Fibroblast of lung (primary cell): Measurements from ENCODE around the gene PIK3R1. TPM values are rescaled to one million over a fixed set of nuclear protein-coding genes. Genes with fewer than 3 reads are reported as not detected.

ENCODE experiments used
- DNase-seq, 2 donors: peaks; one replicate each; pipeline versions ENCODE4 v3.0.0 to v3.0.0-alpha.2; 2010; ENCODE audit warnings: low read depth in 2 of 2
- H2AFZ ChIP-seq: 2 replicates; pipeline ENCODE4 v1.5.1; 2012; ENCODE audit warnings: low read length, control low read depth, inconsistent platforms
- H3K27ac ChIP-seq: 2 replicates; pipeline ENCODE4 v1.5.1; 2011; ENCODE audit warnings: low read length, control low read depth; ENCODE audit not compliant: insufficient read depth
- H3K27me3 ChIP-seq: 2 replicates; pipeline ENCODE4 v1.5.1; 2011; ENCODE audit warnings: mild to moderate bottlenecking, low read length; ENCODE audit not compliant: control insufficient read depth, insufficient read depth
- H3K36me3 ChIP-seq: 2 replicates; pipeline ENCODE4 v1.5.1; 2011; ENCODE audit warnings: low read length; ENCODE audit not compliant: control insufficient read depth, insufficient read depth
- H3K4me1 ChIP-seq: 2 replicates; pipeline ENCODE4 v1.5.1; 2011; ENCODE audit warnings: low read length; ENCODE audit not compliant: control insufficient read depth, insufficient read depth; ENCODE audit errors: extremely low read depth
- H3K4me2 ChIP-seq: 2 replicates; pipeline ENCODE4 v1.5.1; 2011; ENCODE audit warnings: low read length, control low read depth; ENCODE audit not compliant: insufficient read depth; ENCODE audit errors: extremely low read depth
- H3K4me3 ChIP-seq, 4 experiments: fragments of 200-600 bp in 1 of 4; sonication (generic) in 1 of 4; replicated peaks in 1 of 4; 2 replicates each; pipeline ENCODE4 v1.5.1; 2011 to 2016; ENCODE audit warnings: low read length in 4 of 4, low read depth in 3 of 4, mild to moderate bottlenecking in 3 of 4, control low read depth in 2 of 4, inconsistent platforms in 1 of 4, mixed read lengths in 1 of 4; ENCODE audit not compliant: insufficient read depth in 1 of 4; ENCODE audit errors: control extremely low read depth in 1 of 4
- H3K79me2 ChIP-seq: 2 replicates; pipeline ENCODE4 v1.5.1; 2012; ENCODE audit warnings: mild to moderate bottlenecking, low read length, inconsistent platforms; ENCODE audit not compliant: control insufficient read depth, insufficient read depth
- H3K9ac ChIP-seq: 2 replicates; pipeline ENCODE4 v1.5.1; 2011; ENCODE audit warnings: mild to moderate bottlenecking, low read length, control low read depth; ENCODE audit not compliant: insufficient read depth
- H3K9me3 ChIP-seq: 2 replicates; pipeline ENCODE4 v1.5.1; 2012; ENCODE audit warnings: low read depth, low read length; ENCODE audit not compliant: control insufficient read depth, insufficient read depth
- H4K20me1 ChIP-seq: 2 replicates; pipeline ENCODE4 v1.5.1; 2011; ENCODE audit warnings: low read length; ENCODE audit not compliant: control insufficient read depth, insufficient read depth; ENCODE audit errors: extremely low read depth
- EZH2 ChIP-seq: IDR thresholded peaks from 2 replicates; pipeline ENCODE4 v1.5.1; 2012; ENCODE audit warnings: low read length, control low read depth, mild to moderate bottlenecking; ENCODE audit errors: missing control alignments
- polyA plus RNA-seq, 2 donors: library from polyadenylated mRNA; depleted of rRNA in 1 of 2; stranded (reverse) in 1 of 2; unstranded in 1 of 2; fragments of >200 nt; gene quantifications; 2 replicates each; pipeline ENCODE4 v1.2.1, GENCODE V29; 2011 to 2012; ENCODE audit warnings: missing spikeins in 1 of 2
- total RNA-seq: library from RNA; depleted of rRNA; stranded (reverse); fragments of >200 nt; gene quantifications from 2 replicates; pipeline ENCODE4 v1.2.1, GENCODE V29; 2014
- TF ChIP-seq, protein P1 (sequence below), 2 donors: IDR thresholded peaks in 1 of 2; conservative IDR thresholded peaks in 1 of 2; 1 replicate in 1 of 2; 2 replicates in 1 of 2; pipeline ENCODE4 v1.5.1; 2011 to 2012; ENCODE audit warnings: low read length in 2 of 2, control low read depth in 1 of 2, inconsistent platforms in 1 of 2, low read depth in 1 of 2, mild to moderate bottlenecking in 1 of 2

The PIK3R1 gene
- total and polyA plus RNA-seq, 2 donors (not counting 1 experiment from before 2014, with no cell fraction given), result 17.7 to 36.3 TPM

DNA sequence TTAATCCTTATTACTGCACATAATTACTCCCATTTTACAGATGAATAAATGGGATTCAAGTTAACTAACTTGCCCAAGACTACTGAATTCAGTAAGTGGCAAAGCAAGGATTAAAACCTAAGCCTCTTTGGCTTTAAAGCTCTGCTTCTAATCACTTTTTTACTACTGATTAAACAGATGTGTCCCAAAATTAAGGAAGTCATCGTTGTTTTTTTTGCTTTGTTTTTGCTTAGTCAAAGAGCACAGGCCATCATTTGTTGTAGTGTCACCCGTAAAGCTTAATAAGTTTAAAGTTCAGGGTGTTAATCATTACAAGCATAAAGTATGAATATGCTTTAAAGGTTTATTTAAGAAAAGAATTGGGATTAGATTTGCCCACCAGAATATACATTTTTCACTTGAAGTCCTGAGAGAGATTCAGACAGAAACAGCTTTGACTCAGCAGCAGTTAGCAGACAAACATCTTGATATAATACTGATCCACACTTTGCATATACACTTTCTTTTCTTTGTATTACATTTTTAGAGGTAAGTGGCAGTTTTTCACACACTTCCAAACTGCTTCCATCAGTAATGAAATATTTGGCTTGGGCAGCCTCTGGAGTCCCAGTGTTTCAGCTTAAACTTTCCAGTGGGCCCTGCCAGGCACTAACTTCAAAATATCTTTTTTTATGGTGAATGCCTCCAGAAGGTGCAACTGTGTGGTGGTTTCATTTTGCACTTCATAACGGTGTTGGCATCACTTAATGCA is 52.7 kb downstream of the PIK3R1 start:
- Histone ChIP-seq H3K9me3 (no peaks in the 10 kb centered on the region), H3K27ac (no peak overlapping the region), H3K4me3 (peak overlapping the region in 1 of 4 experiments; percentile 11), H2AFZ (no peak overlapping the region), H3K4me1 (peaks cover 37% of the 10 kb centered on the region), H4K20me1 (no peaks in the 10 kb centered on the region), H3K36me3 (no peaks in the 10 kb centered on the region), H3K4me2 (peak overlapping the region; percentile 78), H3K27me3 (no peaks in the 10 kb centered on the region), H3K9ac (no peak overlapping the region), H3K79me2 (peaks cover 23% of the 10 kb centered on the region)
- TF ChIP-seq, protein P1, sequence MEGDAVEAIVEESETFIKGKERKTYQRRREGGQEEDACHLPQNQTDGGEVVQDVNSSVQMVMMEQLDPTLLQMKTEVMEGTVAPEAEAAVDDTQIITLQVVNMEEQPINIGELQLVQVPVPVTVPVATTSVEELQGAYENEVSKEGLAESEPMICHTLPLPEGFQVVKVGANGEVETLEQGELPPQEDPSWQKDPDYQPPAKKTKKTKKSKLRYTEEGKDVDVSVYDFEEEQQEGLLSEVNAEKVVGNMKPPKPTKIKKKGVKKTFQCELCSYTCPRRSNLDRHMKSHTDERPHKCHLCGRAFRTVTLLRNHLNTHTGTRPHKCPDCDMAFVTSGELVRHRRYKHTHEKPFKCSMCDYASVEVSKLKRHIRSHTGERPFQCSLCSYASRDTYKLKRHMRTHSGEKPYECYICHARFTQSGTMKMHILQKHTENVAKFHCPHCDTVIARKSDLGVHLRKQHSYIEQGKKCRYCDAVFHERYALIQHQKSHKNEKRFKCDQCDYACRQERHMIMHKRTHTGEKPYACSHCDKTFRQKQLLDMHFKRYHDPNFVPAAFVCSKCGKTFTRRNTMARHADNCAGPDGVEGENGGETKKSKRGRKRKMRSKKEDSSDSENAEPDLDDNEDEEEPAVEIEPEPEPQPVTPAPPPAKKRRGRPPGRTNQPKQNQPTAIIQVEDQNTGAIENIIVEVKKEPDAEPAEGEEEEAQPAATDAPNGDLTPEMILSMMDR (conservative IDR thresholded peaks at IDR 0.05 in 1 of 2, IDR thresholded peaks at IDR 0.05 in 1 of 2; ENCODE audit: low read depth in 1 of 2, low read length in 2 of 2), result no peak
- no peak for TF ChIP-seq EZH2
- no peak for DNase-seq

DNA sequence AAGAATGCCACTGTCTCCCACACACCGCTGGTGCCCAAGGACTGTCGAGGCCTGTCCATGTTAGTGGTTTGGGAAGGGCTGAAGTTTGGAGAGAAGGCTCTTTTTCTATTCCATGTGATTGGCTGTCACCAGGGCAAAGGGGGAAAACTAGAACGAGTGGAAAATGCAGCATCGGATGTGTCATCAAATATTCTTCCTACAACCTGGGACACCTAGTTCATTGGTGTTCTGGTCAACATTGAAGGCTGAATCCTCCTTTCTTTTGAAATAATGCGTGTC is 53.2 kb downstream of the PIK3R1 start:
- Histone ChIP-seq H2AFZ (no peak overlapping the region), H3K27me3 (no peaks in the 10 kb centered on the region), H3K4me3 (peak overlapping the region in 1 of 4 experiments; percentile 11), H3K4me2 (peak overlapping the region; percentile 78), H3K9ac (no peak overlapping the region), H3K79me2 (peaks cover 23% of the 10 kb centered on the region), H3K36me3 (no peaks in the 10 kb centered on the region), H3K27ac (no peak overlapping the region), H4K20me1 (no peaks in the 10 kb centered on the region), H3K9me3 (no peaks in the 10 kb centered on the region), H3K4me1 (peaks cover 33% of the 10 kb centered on the region)
- TF ChIP-seq EZH2, result no peak
- TF ChIP-seq, protein P1 (conservative IDR thresholded peaks at IDR 0.05 in 1 of 2, IDR thresholded peaks at IDR 0.05 in 1 of 2; ENCODE audit: low read depth in 1 of 2, low read length in 2 of 2), result no peak
- no peak for DNase-seq

DNA sequence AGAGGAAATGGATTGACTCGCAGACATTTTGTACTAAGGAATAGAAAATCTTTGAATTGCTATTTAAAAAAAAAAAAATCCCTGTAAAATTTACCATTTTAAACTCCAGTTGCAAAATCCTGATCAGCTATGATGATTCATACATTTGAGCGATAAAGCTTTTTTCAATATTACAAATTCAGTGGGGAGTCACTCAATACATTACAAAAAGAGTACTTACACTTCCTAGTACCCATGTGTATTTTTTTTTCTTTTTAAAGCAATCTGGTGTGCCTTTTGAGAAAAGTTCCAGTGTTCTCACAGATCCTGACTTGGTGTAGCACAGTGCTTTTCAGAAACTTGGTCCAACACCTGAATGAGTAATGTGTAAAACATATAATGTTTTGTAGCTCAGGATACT is 54.3 kb downstream of the PIK3R1 start:
- Histone ChIP-seq H3K27ac (no peak overlapping the region), H4K20me1 (no peaks in the 10 kb centered on the region), H3K4me3 (no peak overlapping the region), H3K9me3 (no peaks in the 10 kb centered on the region), H3K27me3 (no peaks in the 10 kb centered on the region), H3K9ac (no peak overlapping the region), H2AFZ (no peak overlapping the region), H3K4me1 (peaks cover 31% of the 10 kb centered on the region), H3K4me2 (no peak overlapping the region), H3K79me2 (peaks cover 22% of the 10 kb centered on the region), H3K36me3 (no peaks in the 10 kb centered on the region)
- peak in 1 of 2 donors; percentile 21 for DNase-seq
- no peak for TF ChIP-seq EZH2
- TF ChIP-seq, protein P1 (conservative IDR thresholded peaks at IDR 0.05 in 1 of 2, IDR thresholded peaks at IDR 0.05 in 1 of 2; ENCODE audit: low read depth in 1 of 2, low read length in 2 of 2), result no peak
